Sigmoid colon (tissue), 4 donors: Measurements from ENCODE around the gene CSF1R.

Experiments used
- CTCF ChIP-seq, 4 experiments: fragments of 450-650 bp in 3 of 4; fragments of 200-600 bp in 1 of 4; IDR thresholded peaks; one replicate each; pipeline ENCODE4 v1.5.1; 2016 to 2019; ENCODE audit warnings: antibody characterized with exemption in 4 of 4, mild to moderate bottlenecking in 3 of 4, moderate library complexity in 2 of 4
- EP300 ChIP-seq, 4 donors: sonication (generic); formaldehyde crosslinking; IDR thresholded peaks; one replicate each; pipeline ENCODE4 v1.6.1; 2017; ENCODE audit warnings: antibody characterized with exemption in 4 of 4

- no peak for TF ChIP-seq EP300 (IDR thresholded peaks at IDR 0.05)
- TF ChIP-seq CTCF (IDR thresholded peaks at IDR 0.05), result no peak
These were observed 3.5 kb downstream of the CSF1R start for GRCh38 chr5:150082889-150083288.
